GM19372 (cell line): ENCODE results near the gene PAQR5.
"Not testable (repeated sequence)": the region's sequence is repeated elsewhere in the genome, so short reads cannot be mapped to it uniquely, and the experiment has no call there.

Experiments used
- ATAC-seq: cut with Tn5 transposase; IDR thresholded peaks from one replicate; pipeline ENCODE4 v1.9.1; 2021; ENCODE audit warnings: mild to moderate bottlenecking, low read depth, moderate library complexity; ENCODE audit not compliant: unreplicated experiment

The PAQR5 gene

GRCh38 chr15:69314736-69315135 is 16.0 kb downstream of the PAQR5 start:
- ATAC-seq = no peak

GRCh38 chr15:69315402-69316110 is 16.8 kb downstream of the PAQR5 start:
- ATAC-seq = no peak

- ATAC-seq = no peak
These were observed 17.6 kb downstream of the PAQR5 start for GRCh38 chr15:69316291-69316690.

GRCh38 chr15:69317392-69317841 is 18.7 kb downstream of the PAQR5 start:
- no peak for ATAC-seq

GRCh38 chr15:69318033-69318432 is 19.3 kb downstream of the PAQR5 start:
- ATAC-seq = no peak

- no peak for ATAC-seq
These were observed 21.0 kb downstream of the PAQR5 start for GRCh38 chr15:69319384-69320375.

- no peak for ATAC-seq
These were observed 22.4 kb downstream of the PAQR5 start for GRCh38 chr15:69320977-69321554.

- no peak for ATAC-seq
These were observed 25.2 kb downstream of the PAQR5 start for GRCh38 chr15:69323893-69324430.

- no peak for ATAC-seq
These were observed 25.9 kb downstream of the PAQR5 start for GRCh38 chr15:69324565-69324964.

GRCh38 chr15:69325456-69325971 is 26.8 kb downstream of the PAQR5 start:
- no peak for ATAC-seq

- ATAC-seq = no peak
These were observed 29.4 kb downstream of the PAQR5 start for GRCh38 chr15:69328080-69328479.

GRCh38 chr15:69328739-69329138 is 30.0 kb downstream of the PAQR5 start:
- ATAC-seq = no peak

- ATAC-seq = no peak
These were observed 38.4 kb downstream of the PAQR5 start for GRCh38 chr15:69337138-69337537.

GRCh38 chr15:69338535-69339213 is 40.0 kb downstream of the PAQR5 start:
- ATAC-seq = no peak

- not testable (repeated sequence) for ATAC-seq
These were observed 40.5 kb downstream of the PAQR5 start for GRCh38 chr15:69339214-69339543.

- ATAC-seq = no peak
These were observed 41.7 kb downstream of the PAQR5 start for GRCh38 chr15:69340243-69340900.

- ATAC-seq = no peak
These were observed 42.6 kb downstream of the PAQR5 start for GRCh38 chr15:69341356-69341755.

- no peak for ATAC-seq
These were observed 43.9 kb downstream of the PAQR5 start for GRCh38 chr15:69342460-69343076.

GRCh38 chr15:69343133-69343532 is 44.4 kb downstream of the PAQR5 start:
- no peak for ATAC-seq
